SK-N-SH (cell line): ENCODE data around the gene SHPK. TPM values are rescaled to one million over a fixed set of nuclear protein-coding genes. Genes with fewer than 3 reads are reported as not detected.
A peak's percentile ranks its signal among the peaks of the same experiment; 100 is the strongest.

ENCODE experiments used
- CTCF ChIA-PET: fragments of 300-600, 350-600 bp; formaldehyde crosslinking; extraction: SDS; loops from one replicate; lab custom pipeline; 2021; lab: Yijun Ruan, JAX
- POLR2A ChIA-PET: fragments of 350-600 bp; sonication (Branson Sonifier 250); formaldehyde crosslinking; extraction: SDS; loops from one replicate; lab custom pipeline; 2020; ENCODE audit warnings: antibody characterized with exemption, inconsistent platforms; lab: Yijun Ruan, JAX
- DNase-seq: peaks from one replicate; pipeline ENCODE4 v3.0.0; 2012
- H2AFZ ChIP-seq: fragments of 200-600 bp; sonication (generic); 2 replicates; pipeline ENCODE4 v1.8.1; 2016; ENCODE audit warnings: antibody characterized with exemption, mild to moderate bottlenecking, low read depth
- H3F3A ChIP-seq: fragments of 200-600 bp; sonication (generic); replicated peaks from 2 replicates; pipeline ENCODE3; 2016; ENCODE audit warnings: antibody characterized with exemption, mild to moderate bottlenecking; ENCODE audit not compliant: insufficient read depth
- H3K27ac ChIP-seq, 2 experiments: fragments of 200-500 bp in 1 of 2; fragments of 200-600 bp in 1 of 2; sonication (Bioruptor generic) in 1 of 2; sonication (generic), shearing (Covaris generic) in 1 of 2; 2 replicates each; pipeline versions ENCODE4 v1.5.1 to v1.6.1; 2014 to 2016; ENCODE audit warnings: low read depth in 2 of 2, inconsistent platforms in 1 of 2, low read length in 1 of 2, mild to moderate bottlenecking in 1 of 2, mixed read lengths in 1 of 2
- H3K27me3 ChIP-seq: fragments of 200-600 bp; sonication (generic), shearing (Covaris generic); 2 replicates; pipeline ENCODE4 v1.6.1; 2016; ENCODE audit warnings: mixed run types; ENCODE audit not compliant: insufficient read depth
- H3K36me3 ChIP-seq, 2 experiments: fragments of 200-500 bp in 1 of 2; fragments of 200-600 bp in 1 of 2; sonication (Bioruptor generic) in 1 of 2; sonication (generic) in 1 of 2; replicated peaks in 1 of 2; 2 replicates each; pipeline versions ENCODE3 to v1.5.1; 2014 to 2016; ENCODE audit warnings: low read length in 1 of 2, mild to moderate bottlenecking in 1 of 2; ENCODE audit not compliant: insufficient read depth in 2 of 2, control insufficient read depth in 1 of 2
- H3K4me1 ChIP-seq, 2 experiments: fragments of 200-500 bp in 1 of 2; fragments of 200-600 bp in 1 of 2; sonication (Bioruptor generic) in 1 of 2; sonication (generic), shearing (Covaris generic) in 1 of 2; 2 replicates each; pipeline versions ENCODE4 v1.5.1 to v1.6.1; 2014 to 2016; ENCODE audit warnings: low read depth in 1 of 2, low read length in 1 of 2, mixed run types in 1 of 2; ENCODE audit not compliant: insufficient read depth in 2 of 2, control insufficient read depth in 1 of 2
- H3K4me2 ChIP-seq: fragments of 200-600 bp; sonication (generic), shearing (Covaris generic); 2 replicates; pipeline ENCODE4 v1.6.1; 2017; ENCODE audit warnings: mixed run types
- H3K4me3 ChIP-seq, 2 experiments: fragments of 200-500 bp in 1 of 2; fragments of 200-600 bp in 1 of 2; sonication (Bioruptor generic) in 1 of 2; sonication (generic), shearing (Covaris generic) in 1 of 2; 2 replicates each; pipeline versions ENCODE4 v1.5.1 to v1.8.1; 2014 to 2016; ENCODE audit warnings: low read depth in 2 of 2, inconsistent platforms in 1 of 2, low read length in 1 of 2, mild to moderate bottlenecking in 1 of 2, mixed read lengths in 1 of 2, moderate library complexity in 1 of 2
- H3K79me2 ChIP-seq: fragments of 200-600 bp; sonication (generic); 2 replicates; pipeline ENCODE4 v1.8.1; 2017; ENCODE audit warnings: mild to moderate bottlenecking; ENCODE audit not compliant: insufficient read depth
- H3K9ac ChIP-seq: fragments of 200-600 bp; sonication (generic); 2 replicates; pipeline ENCODE4 v1.6.1; 2017; ENCODE audit warnings: mixed run types
- H3K9me2 ChIP-seq: fragments of 200-600 bp; sonication (generic); 2 replicates; pipeline ENCODE4 v1.6.1; 2017; ENCODE audit warnings: mixed run types
- H3K9me3 ChIP-seq: fragments of 200-600 bp; sonication (generic); 2 replicates; pipeline ENCODE4 v1.6.1; 2017; ENCODE audit warnings: mixed run types, mild to moderate bottlenecking, moderate library complexity
- H4K20me1 ChIP-seq: fragments of 200-600 bp; sonication (generic); 2 replicates; pipeline ENCODE4 v1.6.1; 2017; ENCODE audit warnings: mild to moderate bottlenecking, mixed run types; ENCODE audit not compliant: insufficient read depth
- CHD2 ChIP-seq: fragments of 150-350 bp; IDR thresholded peaks from 2 replicates; pipeline ENCODE4 v1.6.1; 2018; ENCODE audit warnings: low read length; ENCODE audit not compliant: partially characterized antibody
- ELF1 ChIP-seq: IDR thresholded peaks from 2 replicates; pipeline ENCODE4 v1.4.0; 2012
- GABPA ChIP-seq: IDR thresholded peaks from 2 replicates; pipeline ENCODE4 v1.4.0; 2012; ENCODE audit warnings: low read depth, mild to moderate bottlenecking
- GATA2 ChIP-seq: sonication (generic); formaldehyde crosslinking; IDR thresholded peaks from 2 replicates; pipeline ENCODE4 v1.5.0; 2020; ENCODE audit warnings: mild to moderate bottlenecking, missing genetic modification reagents
- POLR2AphosphoS5 ChIP-seq: IDR thresholded peaks from 2 replicates; pipeline ENCODE4 v1.6.1; 2012; ENCODE audit warnings: low read depth, low read length
- RAD21 ChIP-seq: IDR thresholded peaks from 2 replicates; pipeline ENCODE4 v1.6.1; 2012; ENCODE audit warnings: mild to moderate bottlenecking, low read length
- RCOR1 ChIP-seq: fragments of 150-350 bp; IDR thresholded peaks from 2 replicates; pipeline ENCODE4 v1.6.1; 2017; ENCODE audit warnings: antibody characterized with exemption, low read length
- SMC3 ChIP-seq: IDR thresholded peaks from 2 replicates; pipeline ENCODE4 v1.6.1; 2012; ENCODE audit warnings: low read depth, low read length, improper control_type of control experiment
- TCF12 ChIP-seq: IDR thresholded peaks from 2 replicates; pipeline ENCODE4 v1.4.0; 2012
- TEAD4 ChIP-seq: IDR thresholded peaks from 2 replicates; pipeline ENCODE4 v1.4.0; 2012; ENCODE audit warnings: mild to moderate bottlenecking, borderline replicate concordance; ENCODE audit not compliant: insufficient read depth
- WGBS: methylation state at CpG from one replicate; pipeline ENCODE4 v1.1.6; 2017; ENCODE audit warnings: low lambda C conversion rate; 5-methylcytosine and 5-hydroxymethylcytosine counted together
- polyA plus RNA-seq, 3 experiments: library from polyadenylated mRNA; depleted of rRNA; stranded (reverse); fragments of >200 nt; gene quantifications; 2 replicates each; pipeline ENCODE4 v1.2.3, GENCODE V29; 2012
- TF ChIP-seq, protein P1 (sequence below): fragments of 150-350 bp; IDR thresholded peaks from 2 replicates; pipeline ENCODE4 v1.6.1; 2017; ENCODE audit warnings: antibody characterized with exemption, low read length, low read depth, borderline replicate concordance
- TF ChIP-seq, protein P2 (sequence below): IDR thresholded peaks from 2 replicates; pipeline ENCODE4; 2012
- TF ChIP-seq, protein P3 (sequence below): IDR thresholded peaks from 2 replicates; pipeline ENCODE4 v1.4.0; 2012; ENCODE audit warnings: low read depth
- TF ChIP-seq, protein P4 (sequence below): IDR thresholded peaks from 2 replicates; pipeline ENCODE4 v1.4.0; 2012; ENCODE audit warnings: low read depth, borderline replicate concordance
- TF ChIP-seq, protein P5 (sequence below): fragments of 200-600 bp; sonication (generic); IDR thresholded peaks from 2 replicates; pipeline ENCODE4 v1.6.1; 2017; ENCODE audit warnings: antibody characterized with exemption, mild to moderate bottlenecking, moderate library complexity
- TF ChIP-seq, protein P6 (sequence below): IDR thresholded peaks from 2 replicates; pipeline ENCODE4 v1.6.1; 2012; ENCODE audit warnings: mild to moderate bottlenecking, low read depth, low read length, moderate library complexity

SHPK gene
- polyA plus RNA-seq, 1 of the 3 experiments (the other 2 are of a cell fraction), result 9.0 TPM

DNA sequence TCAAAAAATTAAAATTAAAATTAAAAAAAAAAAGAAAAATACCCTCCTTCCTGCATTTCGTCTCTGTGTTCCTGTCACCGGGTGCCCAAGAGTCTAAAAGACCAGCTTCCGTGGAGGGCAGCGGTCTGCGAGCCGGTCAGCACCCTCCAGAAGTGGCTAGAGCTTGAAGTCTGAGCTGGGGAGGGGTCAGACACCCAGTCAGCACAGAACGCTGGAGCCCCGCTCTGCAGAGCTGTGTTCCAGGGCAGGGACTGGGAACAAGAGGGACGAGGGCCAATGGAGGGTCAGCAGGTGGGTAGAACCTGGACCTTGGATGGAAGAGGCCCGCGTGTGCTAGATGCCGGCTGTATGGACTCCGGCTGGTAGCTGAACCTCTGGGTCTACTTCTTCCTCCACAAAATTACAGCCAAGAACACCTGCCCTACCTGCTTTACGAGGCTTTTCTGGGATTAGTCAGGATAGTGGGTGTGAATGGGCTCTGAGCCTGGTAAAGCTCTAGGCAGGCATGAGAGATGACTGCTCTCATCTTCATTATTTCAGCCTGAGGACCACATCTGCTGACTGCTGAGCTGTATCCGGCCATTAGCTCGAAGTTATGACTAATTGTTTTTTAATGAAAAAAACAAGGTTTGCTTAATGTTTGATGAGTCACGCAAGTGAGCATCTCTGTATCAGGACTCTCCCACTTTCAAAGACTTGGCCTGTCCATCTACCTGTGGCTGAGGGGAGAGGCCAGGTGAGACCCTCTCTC lies 32.8 kb downstream of the SHPK start (continued):
- TF ChIP-seq, protein P1, sequence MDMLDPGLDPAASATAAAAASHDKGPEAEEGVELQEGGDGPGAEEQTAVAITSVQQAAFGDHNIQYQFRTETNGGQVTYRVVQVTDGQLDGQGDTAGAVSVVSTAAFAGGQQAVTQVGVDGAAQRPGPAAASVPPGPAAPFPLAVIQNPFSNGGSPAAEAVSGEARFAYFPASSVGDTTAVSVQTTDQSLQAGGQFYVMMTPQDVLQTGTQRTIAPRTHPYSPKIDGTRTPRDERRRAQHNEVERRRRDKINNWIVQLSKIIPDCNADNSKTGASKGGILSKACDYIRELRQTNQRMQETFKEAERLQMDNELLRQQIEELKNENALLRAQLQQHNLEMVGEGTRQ, result no peak
- TF ChIP-seq RCOR1 (no peak), GATA2 (CRISPR knock-in tag) (no peak), TEAD4 (no peak), GABPA (no peak), ELF1 (no peak), POLR2AphosphoS5 (no peak), SMC3 (no peak)
- TF ChIP-seq, protein P2, sequence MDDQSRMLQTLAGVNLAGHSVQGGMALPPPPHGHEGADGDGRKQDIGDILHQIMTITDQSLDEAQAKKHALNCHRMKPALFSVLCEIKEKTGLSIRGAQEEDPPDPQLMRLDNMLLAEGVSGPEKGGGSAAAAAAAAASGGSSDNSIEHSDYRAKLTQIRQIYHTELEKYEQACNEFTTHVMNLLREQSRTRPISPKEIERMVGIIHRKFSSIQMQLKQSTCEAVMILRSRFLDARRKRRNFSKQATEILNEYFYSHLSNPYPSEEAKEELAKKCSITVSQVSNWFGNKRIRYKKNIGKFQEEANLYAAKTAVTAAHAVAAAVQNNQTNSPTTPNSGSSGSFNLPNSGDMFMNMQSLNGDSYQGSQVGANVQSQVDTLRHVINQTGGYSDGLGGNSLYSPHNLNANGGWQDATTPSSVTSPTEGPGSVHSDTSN, result peak; percentile 50; the same call in 1 of the 2 replicates

DNA sequence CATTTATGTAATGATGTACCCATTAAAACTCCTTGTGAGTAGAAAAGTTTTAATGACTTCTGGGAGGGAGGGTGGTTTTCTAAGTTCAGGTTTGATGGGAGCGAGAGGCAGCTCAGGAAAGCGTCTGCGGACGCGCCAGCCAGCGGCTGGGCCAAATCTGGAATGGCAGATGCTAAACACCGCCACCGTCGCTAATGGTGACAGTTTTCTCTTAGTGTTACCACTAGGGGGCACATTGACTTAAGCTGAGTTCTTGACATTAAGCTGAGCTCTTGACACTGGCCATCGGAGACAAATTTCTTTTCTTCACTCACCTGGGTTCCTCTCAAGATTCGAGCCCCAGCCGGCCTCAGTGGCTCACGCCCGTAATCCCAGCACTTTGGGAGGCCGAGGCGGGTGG lies 33.6 kb downstream of the SHPK start:
- CTCF ChIA-PET, result interaction anchor here (0.8 to 2.6 kb wide), 9 partner anchors 11 to 752 kb away, joined by 3 to 6 read pairs (median 4); partner anchors contain the start of genes CTNS and SHPK

More for the DNA sequence above, 33.6 kb downstream of the SHPK start:
- POLR2A ChIA-PET, result no interaction called here
- Histone ChIP-seq H2AFZ (no peak overlapping the region), H3K9me2 (no peaks in the 10 kb centered on the region), H3K9me3 (no peaks in the 10 kb centered on the region), H3K4me1 (peaks cover 0 to 9% of the 10 kb centered on the region in 2 experiments; a peak in 2 of 4 replicates), H3K4me3 (no peak overlapping the region; a peak in 1 of 4 replicates), H3F3A (no peaks in the 10 kb centered on the region), H3K4me2 (no peak overlapping the region), H3K9ac (no peak overlapping the region), H3K27me3 (no peaks in the 10 kb centered on the region), H4K20me1 (no peaks in the 10 kb centered on the region), H3K27ac (no peak overlapping the region), H3K79me2 (no peaks in the 10 kb centered on the region), H3K36me3 (peaks cover 0 to 4% of the 10 kb centered on the region in 2 experiments)
- peak; percentile 61 for DNase-seq
- 84% methylated on average over 12 of the region's 16 CpGs for WGBS
- TF ChIP-seq CHD2 (no peak), RAD21 (peak; percentile 26; the same call in 1 of the 2 replicates), ELF1 (no peak), TCF12 (no peak)
- TF ChIP-seq, protein P2, result no peak
- TF ChIP-seq, protein P3, sequence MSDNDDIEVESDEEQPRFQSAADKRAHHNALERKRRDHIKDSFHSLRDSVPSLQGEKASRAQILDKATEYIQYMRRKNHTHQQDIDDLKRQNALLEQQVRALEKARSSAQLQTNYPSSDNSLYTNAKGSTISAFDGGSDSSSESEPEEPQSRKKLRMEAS, result no peak
- TF ChIP-seq, protein P4, sequence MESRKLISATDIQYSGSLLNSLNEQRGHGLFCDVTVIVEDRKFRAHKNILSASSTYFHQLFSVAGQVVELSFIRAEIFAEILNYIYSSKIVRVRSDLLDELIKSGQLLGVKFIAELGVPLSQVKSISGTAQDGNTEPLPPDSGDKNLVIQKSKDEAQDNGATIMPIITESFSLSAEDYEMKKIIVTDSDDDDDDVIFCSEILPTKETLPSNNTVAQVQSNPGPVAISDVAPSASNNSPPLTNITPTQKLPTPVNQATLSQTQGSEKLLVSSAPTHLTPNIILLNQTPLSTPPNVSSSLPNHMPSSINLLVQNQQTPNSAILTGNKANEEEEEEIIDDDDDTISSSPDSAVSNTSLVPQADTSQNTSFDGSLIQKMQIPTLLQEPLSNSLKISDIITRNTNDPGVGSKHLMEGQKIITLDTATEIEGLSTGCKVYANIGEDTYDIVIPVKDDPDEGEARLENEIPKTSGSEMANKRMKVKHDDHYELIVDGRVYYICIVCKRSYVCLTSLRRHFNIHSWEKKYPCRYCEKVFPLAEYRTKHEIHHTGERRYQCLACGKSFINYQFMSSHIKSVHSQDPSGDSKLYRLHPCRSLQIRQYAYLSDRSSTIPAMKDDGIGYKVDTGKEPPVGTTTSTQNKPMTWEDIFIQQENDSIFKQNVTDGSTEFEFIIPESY, result peak; percentile 30; the same call in 1 of the 2 replicates
- TF ChIP-seq, protein P5, sequence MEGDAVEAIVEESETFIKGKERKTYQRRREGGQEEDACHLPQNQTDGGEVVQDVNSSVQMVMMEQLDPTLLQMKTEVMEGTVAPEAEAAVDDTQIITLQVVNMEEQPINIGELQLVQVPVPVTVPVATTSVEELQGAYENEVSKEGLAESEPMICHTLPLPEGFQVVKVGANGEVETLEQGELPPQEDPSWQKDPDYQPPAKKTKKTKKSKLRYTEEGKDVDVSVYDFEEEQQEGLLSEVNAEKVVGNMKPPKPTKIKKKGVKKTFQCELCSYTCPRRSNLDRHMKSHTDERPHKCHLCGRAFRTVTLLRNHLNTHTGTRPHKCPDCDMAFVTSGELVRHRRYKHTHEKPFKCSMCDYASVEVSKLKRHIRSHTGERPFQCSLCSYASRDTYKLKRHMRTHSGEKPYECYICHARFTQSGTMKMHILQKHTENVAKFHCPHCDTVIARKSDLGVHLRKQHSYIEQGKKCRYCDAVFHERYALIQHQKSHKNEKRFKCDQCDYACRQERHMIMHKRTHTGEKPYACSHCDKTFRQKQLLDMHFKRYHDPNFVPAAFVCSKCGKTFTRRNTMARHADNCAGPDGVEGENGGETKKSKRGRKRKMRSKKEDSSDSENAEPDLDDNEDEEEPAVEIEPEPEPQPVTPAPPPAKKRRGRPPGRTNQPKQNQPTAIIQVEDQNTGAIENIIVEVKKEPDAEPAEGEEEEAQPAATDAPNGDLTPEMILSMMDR, result peak; percentile 50
- TF ChIP-seq, protein P6, sequence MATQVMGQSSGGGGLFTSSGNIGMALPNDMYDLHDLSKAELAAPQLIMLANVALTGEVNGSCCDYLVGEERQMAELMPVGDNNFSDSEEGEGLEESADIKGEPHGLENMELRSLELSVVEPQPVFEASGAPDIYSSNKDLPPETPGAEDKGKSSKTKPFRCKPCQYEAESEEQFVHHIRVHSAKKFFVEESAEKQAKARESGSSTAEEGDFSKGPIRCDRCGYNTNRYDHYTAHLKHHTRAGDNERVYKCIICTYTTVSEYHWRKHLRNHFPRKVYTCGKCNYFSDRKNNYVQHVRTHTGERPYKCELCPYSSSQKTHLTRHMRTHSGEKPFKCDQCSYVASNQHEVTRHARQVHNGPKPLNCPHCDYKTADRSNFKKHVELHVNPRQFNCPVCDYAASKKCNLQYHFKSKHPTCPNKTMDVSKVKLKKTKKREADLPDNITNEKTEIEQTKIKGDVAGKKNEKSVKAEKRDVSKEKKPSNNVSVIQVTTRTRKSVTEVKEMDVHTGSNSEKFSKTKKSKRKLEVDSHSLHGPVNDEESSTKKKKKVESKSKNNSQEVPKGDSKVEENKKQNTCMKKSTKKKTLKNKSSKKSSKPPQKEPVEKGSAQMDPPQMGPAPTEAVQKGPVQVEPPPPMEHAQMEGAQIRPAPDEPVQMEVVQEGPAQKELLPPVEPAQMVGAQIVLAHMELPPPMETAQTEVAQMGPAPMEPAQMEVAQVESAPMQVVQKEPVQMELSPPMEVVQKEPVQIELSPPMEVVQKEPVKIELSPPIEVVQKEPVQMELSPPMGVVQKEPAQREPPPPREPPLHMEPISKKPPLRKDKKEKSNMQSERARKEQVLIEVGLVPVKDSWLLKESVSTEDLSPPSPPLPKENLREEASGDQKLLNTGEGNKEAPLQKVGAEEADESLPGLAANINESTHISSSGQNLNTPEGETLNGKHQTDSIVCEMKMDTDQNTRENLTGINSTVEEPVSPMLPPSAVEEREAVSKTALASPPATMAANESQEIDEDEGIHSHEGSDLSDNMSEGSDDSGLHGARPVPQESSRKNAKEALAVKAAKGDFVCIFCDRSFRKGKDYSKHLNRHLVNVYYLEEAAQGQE, result no peak
